ENCODE results near the gene PARP4.

GRCh38 chr13:24520733-24521132, 8.2 kb upstream of the PARP4 start:
- TF ChIP-seq CTCF (conservative IDR thresholded peaks at IDR 0.05; ENCODE audit: low read depth in 2 of 2) (no peak), JUNB (IDR thresholded peaks at IDR 0.05; ENCODE audit: unreplicated experiment) (no peak), POLR2AphosphoS5 (IDR thresholded peaks at IDR 0.05; ENCODE audit: low read depth) (no peak), EZH2 (IDR thresholded peaks at IDR 0.05; ENCODE audit: low read depth, unreplicated experiment) (no peak), CREB1 (CRISPR knock-in tag; IDR thresholded peaks at IDR 0.05; ENCODE audit: low read depth) (no peak)
- TF ChIP-seq, protein P1, sequence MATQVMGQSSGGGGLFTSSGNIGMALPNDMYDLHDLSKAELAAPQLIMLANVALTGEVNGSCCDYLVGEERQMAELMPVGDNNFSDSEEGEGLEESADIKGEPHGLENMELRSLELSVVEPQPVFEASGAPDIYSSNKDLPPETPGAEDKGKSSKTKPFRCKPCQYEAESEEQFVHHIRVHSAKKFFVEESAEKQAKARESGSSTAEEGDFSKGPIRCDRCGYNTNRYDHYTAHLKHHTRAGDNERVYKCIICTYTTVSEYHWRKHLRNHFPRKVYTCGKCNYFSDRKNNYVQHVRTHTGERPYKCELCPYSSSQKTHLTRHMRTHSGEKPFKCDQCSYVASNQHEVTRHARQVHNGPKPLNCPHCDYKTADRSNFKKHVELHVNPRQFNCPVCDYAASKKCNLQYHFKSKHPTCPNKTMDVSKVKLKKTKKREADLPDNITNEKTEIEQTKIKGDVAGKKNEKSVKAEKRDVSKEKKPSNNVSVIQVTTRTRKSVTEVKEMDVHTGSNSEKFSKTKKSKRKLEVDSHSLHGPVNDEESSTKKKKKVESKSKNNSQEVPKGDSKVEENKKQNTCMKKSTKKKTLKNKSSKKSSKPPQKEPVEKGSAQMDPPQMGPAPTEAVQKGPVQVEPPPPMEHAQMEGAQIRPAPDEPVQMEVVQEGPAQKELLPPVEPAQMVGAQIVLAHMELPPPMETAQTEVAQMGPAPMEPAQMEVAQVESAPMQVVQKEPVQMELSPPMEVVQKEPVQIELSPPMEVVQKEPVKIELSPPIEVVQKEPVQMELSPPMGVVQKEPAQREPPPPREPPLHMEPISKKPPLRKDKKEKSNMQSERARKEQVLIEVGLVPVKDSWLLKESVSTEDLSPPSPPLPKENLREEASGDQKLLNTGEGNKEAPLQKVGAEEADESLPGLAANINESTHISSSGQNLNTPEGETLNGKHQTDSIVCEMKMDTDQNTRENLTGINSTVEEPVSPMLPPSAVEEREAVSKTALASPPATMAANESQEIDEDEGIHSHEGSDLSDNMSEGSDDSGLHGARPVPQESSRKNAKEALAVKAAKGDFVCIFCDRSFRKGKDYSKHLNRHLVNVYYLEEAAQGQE (IDR thresholded peaks at IDR 0.05; ENCODE audit: unreplicated experiment) = no peak
